HUES64 (cell line): ENCODE data around the gene KRT24.

Source experiments
- H3K27ac ChIP-seq: 2 replicates; pipeline ENCODE4 v1.7.0; 2013; ENCODE audit warnings: low read depth, low read length, inconsistent platforms
- H3K27me3 ChIP-seq: 2 replicates; pipeline ENCODE4 v1.6.1; 2013; ENCODE audit warnings: mild to moderate bottlenecking, low read length; ENCODE audit not compliant: insufficient read depth
- H3K36me3 ChIP-seq: 2 replicates; pipeline ENCODE4 v1.6.1; 2013; ENCODE audit warnings: mild to moderate bottlenecking, low read length; ENCODE audit not compliant: insufficient read depth
- H3K4me1 ChIP-seq: 2 replicates; pipeline ENCODE4 v1.6.1; 2013; ENCODE audit warnings: mild to moderate bottlenecking, low read length, moderate library complexity; ENCODE audit not compliant: insufficient read depth
- H3K4me3 ChIP-seq: 2 replicates; pipeline ENCODE4 v1.5.1; 2013; ENCODE audit warnings: mild to moderate bottlenecking, low read length, moderate library complexity
- H3K9ac ChIP-seq: 2 replicates; pipeline ENCODE4 v1.6.1; 2013; ENCODE audit warnings: mild to moderate bottlenecking, low read depth, low read length
- H3K9me3 ChIP-seq: 2 replicates; pipeline ENCODE4 v1.6.1; 2013; ENCODE audit warnings: low read depth, low read length; ENCODE audit not compliant: insufficient read depth
- WGBS: fragments of 150-250, 120-280 bp; methylation state at CpG from one replicate; pipeline ENCODE4 v1.1.7; 2013; ENCODE audit warnings: missing lambda C conversion rate; 5-methylcytosine and 5-hydroxymethylcytosine counted together

KRT24 gene

GRCh38 chr17:40664582-40665333 lies 38.8 kb downstream of the KRT24 start, which contains the start of gene KRT222:
TSS of gene KRT222 (minus strand) at chr17:40665177. CDS start at chr17:40665099, 78 bp downstream.
- 13% methylated on average over 10 of the region's 12 CpGs for WGBS
- Histone ChIP-seq H3K9ac (no peak within 1 kb of the TSS), H3K27ac (no peak within 1 kb of the TSS), H3K27me3 (no peaks in the 10 kb centered on the region), H3K36me3 (no peaks in the 10 kb centered on the region), H3K4me3 (peak within 1 kb of the TSS; percentile 51), H3K9me3 (no peaks in the 10 kb centered on the region), H3K4me1 (no peaks in the 10 kb centered on the region)

GRCh38 chr17:40663252-40663651 lies 40.3 kb downstream of the KRT24 start:
- no peak overlapping the region for H3K4me3 ChIP-seq
- 82% methylated on average over 3 of the region's 3 CpGs for WGBS
- no peak overlapping the region for H3K9ac ChIP-seq
- no peak overlapping the region for H3K27ac ChIP-seq
- no peaks in the 10 kb centered on the region for H3K27me3 ChIP-seq
- no peaks in the 10 kb centered on the region for H3K36me3 ChIP-seq
- no peaks in the 10 kb centered on the region for H3K9me3 ChIP-seq
- no peaks in the 10 kb centered on the region for H3K4me1 ChIP-seq

- no peaks in the 10 kb centered on the region for H3K36me3 ChIP-seq
- no peaks in the 10 kb centered on the region for H3K4me1 ChIP-seq
- no peak overlapping the region for H3K4me3 ChIP-seq
- H3K27ac ChIP-seq, result no peak overlapping the region
- H3K9ac ChIP-seq, result no peak overlapping the region
- WGBS, result 93% methylated on average over 7 of the region's 7 CpGs
- H3K9me3 ChIP-seq, result no peaks in the 10 kb centered on the region
- H3K27me3 ChIP-seq, result no peaks in the 10 kb centered on the region
Measured at GRCh38 chr17:40659911-40660310, 43.6 kb downstream of the KRT24 start.

- H3K4me1 ChIP-seq, result no peaks in the 10 kb centered on the region
- H3K27me3 ChIP-seq, result no peaks in the 10 kb centered on the region
- H3K36me3 ChIP-seq, result no peaks in the 10 kb centered on the region
- H3K9me3 ChIP-seq, result no peaks in the 10 kb centered on the region
- no peak overlapping the region for H3K4me3 ChIP-seq
- H3K27ac ChIP-seq, result no peak overlapping the region
- H3K9ac ChIP-seq, result no peak overlapping the region
Measured at GRCh38 chr17:40658396-40658795, 45.2 kb downstream of the KRT24 start.

GRCh38 chr17:40651939-40652338 lies 51.6 kb downstream of the KRT24 start:
- no peak overlapping the region for H3K9ac ChIP-seq
- H3K4me3 ChIP-seq, result no peak overlapping the region
- 86% methylated on average over 5 of the region's 5 CpGs for WGBS
- H3K9me3 ChIP-seq, result no peaks in the 10 kb centered on the region
- H3K36me3 ChIP-seq, result no peaks in the 10 kb centered on the region
- no peak overlapping the region for H3K27ac ChIP-seq
- peaks cover 3% of the 10 kb centered on the region; the same call in 1 of the 2 replicates for H3K4me1 ChIP-seq
- no peaks in the 10 kb centered on the region for H3K27me3 ChIP-seq

- peak overlapping the region; percentile 93 for H3K27ac ChIP-seq
Measured at GRCh38 chr17:40648384-40648968, 55.1 kb downstream of the KRT24 start.

More at GRCh38 chr17:40648384-40648968, 55.1 kb downstream of the KRT24 start:
- Histone ChIP-seq H3K4me1 (peaks cover 13% of the 10 kb centered on the region), H3K27me3 (no peaks in the 10 kb centered on the region), H3K36me3 (peaks cover 27% of the 10 kb centered on the region), H3K9me3 (no peaks in the 10 kb centered on the region), H3K4me3 (peak overlapping the region; percentile 100), H3K9ac (peak overlapping the region; percentile 99)
- 7% methylated on average over 28 of the region's 28 CpGs for WGBS
